C4-2B (cell line): ENCODE measurements around the gene COL19A1.

Source experiments
- H3K27ac ChIP-seq: fragments of 450-650 bp; 2 replicates; pipeline ENCODE4 v1.5.1; 2017
- CTCF ChIP-seq: fragments of 450-650 bp; conservative IDR thresholded peaks from 2 replicates; pipeline ENCODE4 v1.5.1; 2017; ENCODE audit warnings: mild to moderate bottlenecking
- ZFX ChIP-seq: fragments of 450-650 bp; IDR thresholded peaks from 2 replicates; pipeline ENCODE4 v1.6.1; 2017

The COL19A1 gene

GRCh38 chr6:70236343-70236742 is 370.0 kb downstream of the COL19A1 start:
- H3K27ac ChIP-seq: no peak overlapping the region
- TF ChIP-seq CTCF (no peak), ZFX (no peak)

- H3K27ac ChIP-seq: no peak overlapping the region
- TF ChIP-seq CTCF (no peak), ZFX (no peak)
Measured at GRCh38 chr6:70241031-70241430, 374.7 kb downstream of the COL19A1 start.

GRCh38 chr6:70241991-70242420 is 375.6 kb downstream of the COL19A1 start:
- TF ChIP-seq ZFX (no peak), CTCF (no peak)
- H3K27ac ChIP-seq: no peak overlapping the region

- no peak overlapping the region for H3K27ac ChIP-seq
Measured at GRCh38 chr6:70246118-70246517, 379.8 kb downstream of the COL19A1 start.

GRCh38 chr6:70252604-70253003 is 386.2 kb downstream of the COL19A1 start:
- TF ChIP-seq ZFX: no peak
- no peak for TF ChIP-seq CTCF
- H3K27ac ChIP-seq: no peak overlapping the region

More at GRCh38 chr6:70246118-70246517, 379.8 kb downstream of the COL19A1 start:
- TF ChIP-seq CTCF (no peak), ZFX (no peak)

GRCh38 chr6:70253923-70254322 is 387.6 kb downstream of the COL19A1 start:
- H3K27ac ChIP-seq: no peak overlapping the region
- TF ChIP-seq CTCF (no peak), ZFX (no peak)

GRCh38 chr6:70254784-70255183 is 388.4 kb downstream of the COL19A1 start:
- H3K27ac ChIP-seq: no peak overlapping the region
- TF ChIP-seq CTCF (no peak), ZFX (no peak)
